GM18498 (cell line): Measurements from ENCODE around the gene ABHD2.
"Not testable (repeated sequence)": the region's sequence is repeated elsewhere in the genome, so short reads cannot be mapped to it uniquely, and the experiment has no call there.

ENCODE experiments used
- ATAC-seq: cut with Tn5 transposase; IDR thresholded peaks from one replicate; pipeline ENCODE4 v1.9.1; 2021; ENCODE audit warnings: mild to moderate bottlenecking, moderate library complexity; ENCODE audit not compliant: unreplicated experiment

Gene ABHD2

DNA sequence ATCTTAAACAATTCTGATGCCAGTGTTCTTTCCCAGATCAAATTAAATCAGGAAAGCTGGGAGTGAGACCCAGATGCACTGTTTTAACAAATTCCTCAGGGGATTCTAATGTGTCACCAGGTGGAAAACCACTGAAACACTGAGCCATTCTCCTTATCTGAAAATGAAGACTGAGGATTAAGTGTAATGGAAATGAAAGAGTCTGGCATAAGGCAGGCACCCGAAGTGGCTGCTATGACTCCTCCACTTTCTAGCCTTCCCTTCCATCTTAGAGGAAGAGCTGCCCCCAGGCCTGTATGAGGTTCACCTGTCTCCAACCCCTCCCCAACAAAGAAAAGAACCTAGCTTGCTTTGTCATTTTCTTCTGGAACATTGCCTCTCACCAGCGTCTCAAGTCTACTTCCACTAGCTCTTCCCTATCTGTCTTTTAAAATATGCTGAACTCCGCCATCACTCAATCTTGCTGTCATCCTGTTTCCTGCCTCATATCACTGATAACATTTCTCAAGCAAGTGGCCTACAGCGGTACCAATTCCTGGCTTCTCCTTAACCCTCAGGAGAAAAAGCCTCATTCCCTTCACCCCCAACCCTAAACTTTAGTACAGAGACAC, 13.7 kb upstream of the ABHD2 start:
- ATAC-seq: no peak

DNA sequence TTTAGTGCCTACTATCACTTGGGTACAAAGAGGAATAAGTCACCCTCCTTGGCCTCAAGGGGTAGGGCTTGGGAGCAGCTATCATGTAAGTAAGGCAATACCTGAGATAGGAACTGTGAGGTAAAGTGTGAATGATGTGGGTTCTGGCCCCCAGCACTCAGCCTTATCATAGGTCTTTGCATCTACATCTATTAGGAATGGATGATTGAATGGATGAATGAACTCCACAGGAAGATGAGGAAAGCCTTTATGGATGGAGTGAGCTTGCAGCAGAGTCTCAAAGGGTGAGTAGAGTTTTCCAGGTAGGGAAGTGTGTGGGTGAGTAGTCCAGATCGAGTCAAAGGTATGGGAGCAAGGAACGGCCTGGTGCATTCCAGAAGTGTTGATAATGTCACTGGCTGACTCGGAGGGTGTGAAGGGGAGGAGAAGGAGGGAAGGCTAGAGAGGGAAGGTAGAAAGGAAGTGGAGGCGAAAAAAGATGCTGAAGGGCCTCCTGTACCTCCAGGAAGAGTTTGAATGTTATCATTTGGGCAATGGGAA, 13.1 kb upstream of the ABHD2 start:
- no peak for ATAC-seq

DNA sequence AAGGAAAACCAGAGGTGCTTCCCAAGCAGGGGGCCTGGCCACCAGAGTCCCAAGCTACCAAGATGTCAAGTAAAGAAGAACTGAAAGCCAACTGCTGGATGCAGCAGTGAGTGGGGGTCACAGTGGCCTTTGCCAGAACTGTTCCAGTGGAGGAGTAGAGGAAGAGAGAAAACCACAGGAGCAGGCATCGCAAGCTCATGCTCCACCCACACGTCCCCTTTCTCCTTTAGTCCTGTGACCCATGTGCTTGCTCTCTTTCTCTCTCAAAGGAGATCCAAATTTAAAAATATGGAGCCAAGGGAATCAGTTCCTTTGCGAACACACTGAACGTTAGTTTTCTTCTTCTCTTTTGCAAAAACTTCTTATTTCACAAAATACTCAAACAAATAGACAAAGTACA, 12.4 kb upstream of the ABHD2 start:
- no peak for ATAC-seq

DNA sequence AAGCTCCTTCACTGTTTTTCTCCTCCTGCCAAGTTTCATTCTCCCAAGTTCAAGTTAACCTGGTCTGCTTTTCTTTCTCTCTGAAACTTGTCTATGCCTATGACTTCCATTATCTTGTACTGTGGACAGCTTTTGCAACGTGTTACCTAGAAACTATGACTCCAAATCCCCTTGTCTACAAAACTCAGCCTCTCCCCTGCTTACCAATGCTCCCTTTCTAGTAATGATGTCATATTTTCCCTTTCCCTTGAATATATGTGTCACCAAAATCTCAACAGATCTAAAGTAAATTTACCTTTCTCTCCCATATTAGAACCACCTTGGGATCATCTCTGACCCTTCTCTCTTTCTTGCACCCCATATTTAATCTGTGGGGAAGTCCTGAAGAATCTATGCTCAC, 10.5 kb upstream of the ABHD2 start:
- no peak for ATAC-seq

DNA sequence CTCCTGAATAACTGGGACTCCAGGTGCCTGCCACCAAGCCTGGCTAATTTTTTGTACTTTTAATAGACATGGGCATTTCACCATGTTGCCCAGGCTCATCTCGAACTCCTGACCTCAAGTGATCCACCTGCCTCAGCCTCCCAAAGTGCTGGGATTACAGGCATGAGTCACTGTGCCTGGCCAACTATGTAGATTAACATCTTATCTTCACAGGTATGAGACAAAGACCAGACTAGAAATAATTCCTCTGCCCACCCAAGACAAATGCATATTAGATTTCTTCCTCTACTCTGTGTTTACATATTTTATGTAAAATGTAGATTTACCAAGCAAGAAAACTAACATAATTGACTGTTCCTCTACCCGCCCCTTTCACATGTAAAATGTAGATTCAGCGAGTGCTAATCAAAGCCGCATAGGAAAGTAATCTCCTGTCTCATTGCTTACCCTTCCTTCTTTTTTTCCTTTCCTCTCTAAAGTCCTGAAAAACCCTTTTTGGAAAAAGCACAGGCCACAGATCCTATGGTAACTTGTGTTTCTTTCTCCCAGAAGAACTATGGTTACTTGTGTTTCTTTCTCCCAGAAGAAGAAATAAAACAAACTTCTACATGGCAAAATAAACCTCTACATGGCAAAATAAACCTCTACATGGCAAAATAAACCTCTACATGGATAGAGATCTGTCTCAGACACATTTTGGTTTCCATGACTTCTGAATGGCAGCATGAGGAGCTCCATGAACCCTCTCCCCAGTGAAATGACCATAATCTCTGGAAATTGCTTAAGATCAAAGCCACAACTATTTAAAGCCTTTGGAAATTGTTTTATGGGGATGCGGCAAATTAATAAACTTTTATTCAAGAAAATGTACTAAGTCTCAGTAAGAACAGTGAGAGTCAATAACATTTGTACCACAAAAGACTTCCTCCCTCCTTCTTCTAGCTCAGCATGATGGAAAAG, 9.1 kb upstream of the ABHD2 start:
- ATAC-seq: no peak

DNA sequence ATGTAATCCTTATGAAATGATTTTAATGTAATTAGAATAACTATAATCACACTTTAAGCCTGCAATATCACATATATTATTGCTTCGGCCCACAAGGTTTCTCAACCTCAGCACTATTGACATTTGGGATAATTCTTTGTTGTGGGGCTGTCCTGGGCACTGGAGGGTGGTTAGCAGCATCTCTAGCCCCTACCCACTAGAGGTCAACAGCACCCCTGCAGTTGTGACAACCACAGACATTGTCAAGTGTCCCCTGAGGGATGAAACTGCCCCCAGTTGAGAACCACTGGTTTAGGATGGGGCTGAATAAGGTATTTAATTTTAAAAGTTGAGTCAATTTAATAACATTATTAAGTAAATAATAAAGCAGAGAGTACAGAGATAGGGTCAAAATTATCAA, 6.4 kb upstream of the ABHD2 start:
- ATAC-seq: no peak

DNA sequence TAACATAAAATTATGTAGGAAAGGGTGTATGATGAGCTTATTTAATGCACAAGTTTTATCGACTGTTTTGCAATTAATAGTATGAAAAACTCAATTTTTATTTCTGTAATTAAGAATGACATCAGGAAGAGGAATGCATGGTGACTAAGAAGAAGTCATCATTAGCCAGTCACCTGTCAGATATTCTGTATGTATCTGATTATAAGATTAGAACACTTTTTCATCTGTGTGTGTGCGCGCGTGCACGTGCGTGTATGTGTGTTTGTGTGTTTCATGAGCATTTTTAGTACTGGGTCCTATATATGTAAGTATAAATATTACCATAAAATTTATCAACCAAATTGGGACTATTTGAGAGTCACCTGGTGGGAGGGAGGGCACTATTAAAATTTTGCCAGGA, 5.0 kb upstream of the ABHD2 start:
- ATAC-seq: no peak

DNA sequence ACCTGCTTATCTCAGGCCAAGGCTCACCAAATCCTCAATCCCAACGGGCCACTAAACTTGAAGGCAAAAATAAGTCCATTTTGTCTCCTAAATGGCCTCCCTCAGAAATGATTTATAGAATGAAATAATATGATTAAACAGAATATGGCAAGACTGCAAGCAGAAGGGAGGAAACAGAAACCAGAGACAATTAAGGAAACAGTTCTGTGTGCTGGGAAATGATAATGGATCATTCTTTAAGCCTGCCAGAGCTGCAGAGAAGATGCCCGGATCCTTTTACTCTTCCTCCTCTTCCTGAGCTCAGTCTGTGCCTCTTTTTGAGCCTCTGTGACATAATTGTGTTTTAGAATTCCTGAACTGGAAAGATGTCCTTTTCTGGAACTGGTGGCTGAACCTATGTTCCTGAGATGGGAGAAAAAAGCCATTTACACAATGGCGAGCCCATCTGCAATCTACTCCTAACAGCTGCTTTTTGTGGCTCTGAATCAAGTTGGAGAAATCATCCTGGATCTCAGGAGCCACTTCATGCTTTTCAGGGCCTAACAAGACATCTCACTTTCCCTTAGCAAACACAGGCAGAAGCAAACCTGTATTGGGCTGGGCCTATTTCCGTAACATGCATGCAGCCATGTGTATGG, 2.8 kb upstream of the ABHD2 start:
- ATAC-seq: no peak

DNA sequence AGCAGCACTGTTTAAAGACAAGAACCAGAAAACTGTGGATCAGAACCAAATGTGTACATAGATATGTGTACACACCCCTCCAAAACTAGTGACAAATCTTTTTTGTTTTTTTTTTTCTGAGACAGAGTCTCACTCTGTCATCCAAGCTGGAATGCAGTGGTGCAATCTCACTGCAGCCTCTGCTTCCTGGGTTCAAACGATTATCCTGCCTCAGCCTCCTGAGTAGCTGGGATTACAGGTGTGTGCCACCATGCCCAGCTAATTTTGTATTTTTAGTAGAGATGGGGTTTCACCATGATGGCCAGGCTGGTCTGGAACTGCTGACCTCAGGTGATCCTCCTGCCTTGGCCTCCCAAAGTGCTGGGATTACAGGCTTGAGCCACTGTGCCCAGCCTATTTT, 2.3 kb upstream of the ABHD2 start:
- not testable (repeated sequence) for ATAC-seq

DNA sequence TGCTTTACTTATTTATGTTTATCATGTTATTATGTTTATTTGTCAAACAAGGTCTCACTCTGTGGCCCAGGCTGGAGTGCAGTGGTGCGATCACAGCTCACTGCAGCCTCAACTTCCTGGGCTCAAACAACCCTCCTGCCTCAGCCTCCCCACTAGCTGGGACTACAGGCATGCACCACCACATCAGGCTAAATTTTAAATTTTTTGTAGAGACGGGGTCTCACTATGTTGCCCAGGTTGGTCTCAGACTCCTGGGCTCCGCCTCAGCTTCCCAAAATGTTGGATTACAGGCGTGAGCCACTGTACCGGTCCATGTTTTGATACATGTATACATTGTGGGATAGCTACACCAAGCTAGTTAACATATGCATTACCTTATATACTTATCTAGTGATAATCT, 1.9 kb upstream of the ABHD2 start:
- not testable (repeated sequence) for ATAC-seq

DNA sequence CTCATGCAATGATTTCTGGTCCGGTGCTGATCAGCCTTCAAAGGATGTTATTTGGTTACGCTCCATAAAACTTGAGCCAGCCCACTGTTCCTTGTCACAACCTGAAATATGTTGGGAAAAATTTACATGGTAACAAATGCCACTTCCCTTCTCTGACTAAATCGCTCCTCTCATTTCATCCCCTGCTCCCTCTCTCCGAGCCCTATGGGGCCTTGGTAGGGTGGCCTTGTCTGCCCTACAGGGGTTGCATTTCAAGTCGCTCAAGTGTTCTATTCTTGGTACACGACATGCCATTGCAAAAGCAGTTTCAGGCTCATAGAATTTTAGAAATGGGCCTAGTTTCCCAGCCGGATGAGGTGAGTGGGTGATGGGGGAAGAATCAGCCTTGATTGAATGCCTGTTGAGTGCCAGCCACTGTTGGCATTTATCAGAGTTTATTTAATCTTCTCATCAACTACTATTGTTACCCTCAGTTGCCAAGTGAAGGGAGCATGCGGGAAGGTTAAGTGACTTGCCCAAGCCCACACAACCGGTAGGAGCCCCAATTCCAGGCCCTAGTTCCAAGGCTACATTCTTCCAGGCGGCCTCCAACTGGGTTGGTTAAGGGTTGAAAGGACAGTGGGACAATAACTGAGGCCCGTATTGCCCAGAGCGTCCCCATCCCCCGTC, 961 bp upstream of the ABHD2 start:
- no peak for ATAC-seq

DNA sequence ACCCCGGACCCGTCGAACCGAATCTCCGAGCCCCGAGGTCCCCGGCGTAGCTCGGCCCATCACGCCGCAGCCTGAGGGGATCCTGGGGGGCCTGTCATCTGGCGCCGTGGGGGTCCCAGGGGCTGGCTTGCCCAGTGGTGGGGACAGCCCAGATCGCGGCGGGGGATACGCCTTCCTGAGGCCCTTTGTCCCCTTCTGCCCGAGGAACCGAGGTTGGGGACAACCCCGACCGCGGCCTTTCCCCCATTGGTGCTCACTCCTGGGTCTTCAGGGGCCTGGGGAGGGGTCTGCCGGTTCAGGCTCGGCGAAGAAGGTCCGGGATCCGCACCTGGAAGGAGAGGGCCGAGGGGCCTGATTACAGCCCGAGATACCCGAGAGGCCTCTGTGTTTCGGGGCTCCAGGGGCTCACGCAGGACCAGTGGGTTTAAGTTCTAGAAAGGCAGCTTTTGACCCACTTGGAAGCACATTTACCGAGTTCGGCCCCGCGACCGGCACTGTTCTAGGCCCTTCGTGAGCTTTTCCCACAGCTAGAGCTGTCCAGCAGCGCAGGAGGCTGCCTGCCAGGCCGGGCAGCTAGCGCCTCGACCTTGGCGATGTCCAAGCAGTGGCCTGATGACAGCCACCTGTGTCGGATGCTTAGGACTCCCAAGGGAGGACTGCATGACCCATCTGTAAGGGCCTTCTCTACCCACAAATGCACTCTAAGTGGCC, 504 bp downstream of the ABHD2 start:
- ATAC-seq: peak; percentile 3

DNA sequence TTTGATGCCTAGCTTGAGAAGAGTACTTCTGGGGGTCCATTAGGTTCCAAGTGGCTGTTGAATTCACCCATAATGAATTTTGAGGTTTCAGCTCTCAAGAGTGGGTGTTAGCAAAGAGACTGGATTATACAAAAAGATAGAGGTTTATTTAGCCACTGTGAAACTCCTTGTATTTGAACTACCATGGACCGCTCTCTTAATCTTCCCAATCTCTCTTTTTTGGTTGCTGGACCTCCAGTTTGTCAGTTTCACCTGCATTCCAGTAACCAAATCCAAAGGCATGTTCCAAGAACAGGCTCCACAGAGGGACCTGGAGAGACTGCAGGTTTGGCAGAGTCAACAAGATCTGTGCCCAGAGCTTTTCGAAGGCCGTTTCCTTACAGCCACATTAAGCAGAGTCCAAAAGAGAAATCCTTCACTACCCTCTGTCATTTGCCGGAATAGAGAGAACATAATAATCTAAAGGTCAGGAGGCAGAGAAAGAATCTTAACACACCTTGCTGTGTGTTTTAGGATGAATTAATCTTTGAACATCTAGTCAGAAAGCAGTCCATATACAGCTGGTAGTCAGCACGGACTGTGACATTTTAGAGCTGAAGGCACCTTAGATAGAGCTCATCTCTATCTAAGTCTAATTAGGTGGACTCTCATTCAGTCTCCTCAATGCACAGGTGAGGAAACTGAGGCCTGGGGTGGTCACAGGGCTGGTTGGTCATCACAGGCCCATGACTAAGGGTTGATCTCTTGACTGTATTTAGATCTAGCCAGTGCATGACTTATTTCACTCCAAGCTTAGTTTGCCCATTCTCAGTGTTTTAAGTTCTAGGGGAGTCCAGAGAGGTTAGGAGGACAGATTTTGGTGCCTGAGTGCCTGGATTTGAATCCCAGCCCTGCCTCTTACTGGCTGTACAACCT, 1.3 kb downstream of the ABHD2 start:
- ATAC-seq: no peak

DNA sequence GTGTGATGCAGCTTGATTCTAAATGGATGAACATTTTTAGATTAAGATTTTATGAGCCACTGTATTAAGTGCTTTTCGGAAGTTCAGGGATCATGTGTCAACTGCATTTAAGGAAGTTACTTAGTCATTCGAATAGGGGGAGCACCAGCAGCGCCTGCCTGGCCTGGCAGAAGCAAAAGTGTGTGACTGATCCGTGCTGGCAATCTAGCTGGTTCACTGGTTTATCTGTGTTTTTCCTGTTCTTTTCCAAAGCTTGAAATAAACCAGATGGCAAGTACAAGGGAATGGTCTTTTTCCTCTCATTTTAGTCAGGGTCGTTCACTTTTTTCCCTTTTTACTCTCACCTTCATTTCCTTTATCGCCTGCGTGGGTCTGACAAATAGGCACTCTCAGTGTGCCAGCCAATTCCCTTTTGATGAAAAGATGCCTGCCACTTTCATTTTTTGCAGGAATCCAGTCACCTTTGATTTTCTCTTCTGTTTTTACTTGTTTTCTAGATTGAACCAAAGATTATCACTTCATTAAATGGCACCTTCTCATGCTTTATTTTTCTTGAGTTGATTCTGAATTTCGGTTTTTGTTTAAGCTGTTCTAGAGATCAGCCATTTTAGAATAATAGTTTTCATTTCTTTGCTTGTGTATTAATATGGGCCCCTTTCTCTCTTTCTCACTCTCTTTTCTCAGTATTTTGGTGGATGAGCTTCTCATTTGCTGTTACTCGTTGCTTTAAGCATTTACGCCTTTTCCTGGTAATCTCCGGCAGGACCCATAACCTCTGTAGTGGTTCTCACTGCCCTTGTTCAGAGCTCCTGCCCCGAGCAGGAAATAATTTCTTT, 2.8 kb downstream of the ABHD2 start:
- ATAC-seq: no peak

DNA sequence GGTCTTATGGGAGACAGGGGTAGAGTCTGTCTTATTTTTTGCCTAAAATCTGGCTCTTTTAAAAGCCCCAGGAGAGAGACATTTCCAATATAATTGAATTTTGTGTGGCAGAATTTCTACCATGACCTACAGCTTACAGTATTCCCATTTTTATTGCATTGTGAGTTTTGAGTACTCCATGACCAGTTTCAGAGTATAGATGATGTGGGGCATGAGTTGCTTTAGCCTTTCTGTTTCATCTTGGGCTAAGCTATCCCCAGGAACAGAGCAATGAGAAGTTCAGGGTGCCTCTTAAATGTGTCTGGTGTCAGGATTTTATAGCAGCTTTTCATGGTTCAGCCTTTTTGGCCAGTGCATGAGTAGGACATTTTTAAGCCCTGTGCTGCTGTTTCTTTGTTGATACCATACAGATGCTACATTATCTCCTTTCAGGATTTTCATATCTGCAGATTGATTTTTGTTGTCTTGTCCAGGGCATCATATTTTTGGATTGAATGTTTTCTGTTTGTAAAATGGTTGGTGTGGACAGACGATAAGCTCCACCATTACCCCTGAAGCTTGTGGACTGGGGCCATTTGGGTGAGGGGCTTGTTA, 3.5 kb downstream of the ABHD2 start:
- no peak for ATAC-seq

DNA sequence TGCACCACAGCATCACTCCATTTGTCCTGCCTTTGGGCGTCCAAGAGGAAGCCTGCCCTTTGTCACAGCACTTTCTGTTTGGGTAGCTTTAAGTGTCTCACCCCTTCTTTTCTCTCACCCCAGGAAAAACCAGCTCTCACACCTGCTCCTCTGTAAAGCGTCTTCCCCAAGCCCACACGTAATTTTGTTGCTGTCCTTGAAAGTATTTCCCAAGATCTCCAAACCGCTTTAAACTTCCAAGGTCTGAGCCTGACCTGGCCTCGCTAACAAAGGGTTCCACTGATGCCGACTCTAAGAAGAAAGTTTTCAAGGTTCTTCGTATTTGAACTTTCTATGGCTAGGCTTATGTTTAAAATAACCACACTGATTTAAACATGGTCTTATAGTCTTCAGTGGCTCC, 5.3 kb downstream of the ABHD2 start:
- no peak for ATAC-seq

DNA sequence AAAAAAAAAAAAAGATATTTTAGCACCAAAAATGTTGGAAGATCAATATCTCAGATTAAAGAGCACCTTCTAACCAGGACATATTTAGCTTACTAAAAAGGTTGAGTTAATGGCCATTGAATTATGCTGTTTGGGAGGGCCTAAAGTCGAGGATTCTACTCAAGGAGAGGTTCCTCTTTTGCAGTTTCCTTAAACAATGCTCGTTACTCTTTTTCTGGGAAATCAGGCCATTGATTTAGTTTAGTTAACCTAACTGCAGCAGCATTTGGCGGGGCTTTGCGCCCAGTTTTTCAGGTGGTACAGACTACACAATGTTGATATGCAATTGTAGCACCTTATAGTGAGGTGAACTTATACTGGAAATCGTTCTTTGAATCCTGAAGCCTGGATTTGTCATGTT, 6.8 kb downstream of the ABHD2 start:
- no peak for ATAC-seq

DNA sequence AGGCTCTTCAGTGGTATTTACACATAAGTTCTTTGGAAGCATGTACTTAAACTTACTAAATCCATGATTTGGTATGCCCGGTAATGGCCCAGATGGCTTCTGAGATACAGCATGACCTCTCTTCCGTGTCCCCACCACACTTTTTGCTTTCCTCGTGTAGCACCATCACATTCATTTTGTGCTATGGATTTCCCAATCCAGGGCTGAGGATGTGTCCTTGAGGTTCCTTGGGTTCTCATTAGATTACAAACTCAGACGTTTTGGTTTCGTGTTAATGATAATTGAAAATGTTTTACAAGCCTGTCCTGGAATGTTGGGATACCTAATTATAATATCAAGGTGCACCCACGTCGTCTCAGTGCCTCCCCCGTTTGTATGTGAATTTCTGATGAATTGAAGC, 7.3 kb downstream of the ABHD2 start:
- no peak for ATAC-seq
